GM19043 (cell line): ENCODE measurements around the gene SLC47A2.

Source experiments
- ATAC-seq: cut with Tn5 transposase; IDR thresholded peaks from one replicate; pipeline ENCODE4 v1.9.1; 2021; ENCODE audit warnings: low read depth; ENCODE audit not compliant: unreplicated experiment

SLC47A2 gene

DNA sequence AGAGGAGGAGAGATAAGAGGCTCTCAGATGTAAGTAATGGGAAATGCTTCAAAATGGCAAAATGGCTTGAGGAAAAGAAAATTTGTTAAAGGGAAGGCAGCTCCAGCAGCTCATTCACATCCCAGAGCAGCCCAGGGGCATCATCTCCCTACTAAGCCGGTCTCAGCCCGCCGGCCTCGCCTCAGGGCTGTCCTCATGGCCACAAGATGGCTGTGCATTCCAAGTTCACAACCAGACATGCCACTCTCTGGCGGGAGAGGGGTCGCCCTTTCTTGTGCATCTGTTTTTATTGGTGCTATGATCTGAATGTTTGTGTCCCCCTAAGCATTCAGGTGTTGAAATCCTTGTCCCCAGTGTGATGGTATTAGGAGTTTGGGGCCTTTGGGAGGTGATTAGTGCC is 13.5 kb upstream of the SLC47A2 start:
- no peak for ATAC-seq

DNA sequence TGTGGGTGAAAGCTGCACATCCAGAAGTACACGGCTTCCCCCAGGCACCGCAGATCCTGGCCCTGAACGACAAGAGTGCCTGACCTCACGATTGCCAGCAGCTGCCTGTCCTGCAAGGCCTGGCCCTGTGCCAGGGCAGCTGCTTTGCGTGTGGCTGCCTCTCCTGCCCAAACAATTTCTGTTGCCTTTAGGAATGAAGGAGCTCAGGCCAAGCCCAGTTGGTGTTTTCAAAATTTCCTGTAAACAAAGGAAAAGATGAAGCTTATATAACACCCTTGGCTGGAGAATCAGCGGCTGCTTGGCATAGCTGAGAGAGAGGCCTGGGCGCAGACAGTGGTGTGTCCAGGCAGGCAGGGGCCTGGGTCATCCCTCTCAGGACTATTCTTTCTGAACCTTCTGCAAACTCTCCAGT is 11.7 kb upstream of the SLC47A2 start:
- no peak for ATAC-seq

DNA sequence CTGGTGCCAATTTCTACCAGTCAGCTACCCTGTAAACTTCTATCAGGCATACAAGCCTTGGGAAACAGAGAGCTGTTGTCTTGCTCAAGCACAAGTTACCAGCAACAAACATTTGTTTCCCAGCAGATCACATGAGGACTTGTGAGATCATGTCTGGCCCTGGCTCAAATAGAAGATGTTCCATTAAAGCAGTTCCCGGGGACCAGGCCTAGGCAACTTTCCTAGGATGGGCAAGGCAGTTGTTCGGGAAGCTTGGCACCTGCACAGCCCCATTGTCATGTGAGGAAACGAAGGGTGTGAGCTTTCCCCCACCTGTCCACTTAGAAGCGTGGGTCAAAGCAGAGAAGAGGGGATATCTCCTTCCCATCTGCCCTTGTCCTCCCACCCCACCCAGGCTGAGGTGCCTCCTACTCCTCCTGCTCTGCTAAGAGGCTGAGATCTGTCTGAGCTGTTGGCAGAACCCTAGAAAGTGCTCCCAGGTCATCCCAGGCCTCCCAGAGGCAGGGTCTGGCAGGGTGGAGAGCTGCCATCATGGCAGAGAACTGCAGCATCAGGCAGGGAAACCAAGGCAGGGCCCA is 11.2 kb upstream of the SLC47A2 start:
- ATAC-seq, result no peak

DNA sequence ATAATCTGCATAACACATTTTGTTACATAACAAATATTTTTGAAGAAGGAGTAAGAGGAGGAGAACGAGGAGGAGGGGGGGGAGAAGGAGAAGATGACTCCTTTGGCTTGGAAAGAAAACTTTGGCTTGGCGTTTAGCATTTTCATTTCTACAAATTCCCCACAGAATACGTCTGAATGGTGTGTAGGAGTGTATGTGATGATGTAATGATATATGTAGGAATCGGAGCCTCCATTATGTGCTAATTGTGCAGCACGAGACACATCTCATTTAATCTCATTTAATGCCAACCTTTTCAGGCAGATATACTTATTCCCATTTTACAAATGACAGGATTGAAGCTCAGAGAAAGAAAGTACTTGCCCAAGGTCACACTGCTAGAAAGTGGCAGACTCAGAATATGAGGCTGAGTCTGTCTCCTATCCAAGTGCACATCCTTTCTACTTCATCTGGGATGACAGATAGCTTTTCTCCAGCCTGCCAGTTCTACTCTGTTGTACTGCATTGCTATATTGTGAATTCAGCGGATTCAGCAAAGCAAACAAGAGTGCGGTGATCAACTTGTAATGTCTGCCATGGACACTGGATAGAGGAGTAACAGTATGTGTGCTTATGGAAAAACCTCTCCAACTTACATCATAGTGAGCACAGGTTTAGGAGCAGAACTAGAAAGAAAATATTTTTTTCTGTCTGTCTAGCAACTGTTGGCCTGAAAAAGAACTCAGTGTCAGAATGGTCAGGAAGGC is 10.4 kb upstream of the SLC47A2 start:
- no peak for ATAC-seq

DNA sequence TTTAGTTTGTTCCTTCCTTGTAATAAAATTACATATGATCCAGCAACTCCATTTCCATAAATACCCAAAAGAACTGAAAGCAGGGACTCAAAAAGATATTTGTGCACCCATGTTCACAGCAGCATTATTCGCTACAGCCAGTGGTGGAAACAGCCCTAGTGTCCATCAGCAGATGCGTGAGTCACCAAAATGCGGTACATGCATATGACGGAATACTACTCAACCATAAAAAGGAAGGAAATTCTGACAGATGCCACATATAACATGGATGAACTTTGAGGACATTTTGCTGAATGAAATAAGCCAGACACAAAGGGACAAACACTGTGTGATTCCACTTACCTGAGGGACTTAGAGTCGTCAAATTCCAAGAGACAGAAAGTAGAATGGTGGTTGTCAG is 9.1 kb upstream of the SLC47A2 start:
- ATAC-seq, result no peak

DNA sequence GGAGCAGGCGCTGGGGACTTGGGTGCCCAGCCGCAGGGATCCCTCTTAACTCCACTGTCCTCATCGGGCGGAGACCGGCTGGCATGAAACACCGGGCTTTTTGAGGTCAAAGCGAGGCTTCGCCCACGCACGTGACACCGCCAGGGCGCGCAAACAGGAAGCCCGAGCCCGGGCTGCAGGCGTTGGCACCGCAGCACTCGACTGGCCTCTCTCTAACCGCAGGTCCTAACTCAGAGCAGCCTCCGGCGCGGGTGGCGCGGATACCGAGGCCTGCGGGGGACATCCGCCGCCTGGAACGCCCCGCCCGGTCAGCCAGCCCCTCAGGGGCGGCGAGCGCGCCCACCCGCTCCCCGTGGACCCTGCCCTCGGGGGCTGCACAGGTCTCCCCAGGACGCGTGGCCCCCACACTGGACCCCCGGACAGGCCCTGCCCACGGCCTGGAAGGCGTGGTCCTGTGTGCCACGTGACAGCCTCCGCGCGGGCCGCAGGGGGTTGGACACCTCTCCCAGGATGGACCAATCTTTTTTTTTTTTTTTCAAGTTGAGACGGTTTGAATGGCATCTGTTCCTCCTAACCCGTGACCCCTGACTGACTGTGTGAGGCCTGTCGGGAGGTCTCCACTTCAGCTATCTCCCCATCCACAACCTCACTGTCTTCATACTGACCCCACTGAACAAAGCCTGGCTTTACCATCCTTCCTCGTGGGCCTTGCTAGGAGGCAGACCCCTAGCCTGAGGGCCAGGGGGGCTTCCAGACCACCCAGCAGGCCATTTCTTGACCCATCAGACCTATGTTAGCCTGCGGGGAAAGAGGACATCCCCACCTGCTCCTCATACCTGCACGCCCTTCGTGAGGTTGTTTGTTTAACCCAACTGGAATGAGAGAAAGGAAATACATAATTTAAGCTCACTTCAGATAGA is 8.4 kb upstream of the SLC47A2 start:
- no peak for ATAC-seq

DNA sequence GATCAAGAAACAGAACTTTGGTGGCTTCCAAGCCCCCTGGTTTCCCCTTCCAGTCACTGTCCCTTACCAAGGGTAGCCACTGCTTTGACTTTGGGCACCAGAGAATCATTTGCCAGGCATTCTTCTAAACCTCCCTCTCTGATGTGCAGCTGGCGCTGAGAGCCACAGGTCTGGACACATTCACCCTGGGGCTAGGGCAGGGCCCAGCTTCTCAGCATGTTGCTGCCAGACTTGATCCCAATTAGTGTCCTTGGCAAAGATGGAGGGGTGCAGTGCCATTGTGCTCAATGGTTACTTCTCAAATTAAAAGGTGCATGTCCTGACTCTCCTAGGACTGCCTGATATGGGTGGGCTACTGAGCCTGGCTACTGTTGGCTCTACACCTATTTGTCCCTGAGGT is 7.6 kb upstream of the SLC47A2 start:
- no peak for ATAC-seq

DNA sequence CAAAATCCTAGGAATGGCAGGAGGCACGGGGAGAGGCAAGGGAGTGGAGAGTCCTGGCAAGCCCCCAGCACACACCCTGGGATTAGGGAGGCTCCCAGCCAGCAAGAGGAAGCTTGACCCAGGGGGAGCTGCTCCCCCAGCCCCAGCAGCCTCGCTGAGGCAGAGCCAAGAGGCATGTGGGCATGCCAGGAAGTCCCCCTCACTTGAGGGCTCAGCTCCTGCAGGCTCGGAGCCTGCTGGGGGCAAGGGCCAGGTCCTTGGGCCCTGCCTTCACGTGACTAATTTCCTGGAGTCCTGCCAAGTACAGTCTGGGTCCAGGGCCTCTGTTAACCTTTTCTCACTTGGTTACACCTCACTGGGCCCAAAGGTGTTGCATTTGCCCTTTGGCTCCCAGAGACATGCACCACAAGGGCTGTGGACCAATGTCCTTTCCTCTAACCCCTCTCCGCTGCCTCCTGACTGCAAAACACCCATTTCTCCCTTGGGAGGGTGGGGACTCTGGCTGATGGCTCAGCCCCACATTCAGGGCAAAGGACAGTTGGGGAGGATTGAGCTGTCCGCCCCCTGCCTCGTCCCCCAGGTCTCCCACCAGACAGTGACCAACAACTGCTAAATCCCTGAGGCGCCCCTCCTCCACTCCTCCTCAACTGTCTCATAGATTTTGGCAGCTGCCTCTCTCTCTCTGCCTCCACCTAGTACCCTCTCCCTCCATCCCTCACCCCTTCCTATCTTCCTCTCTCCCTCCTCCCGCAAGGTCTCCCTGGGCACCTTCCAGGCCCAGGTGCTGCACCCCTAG is 4.4 kb upstream of the SLC47A2 start:
- no peak for ATAC-seq

DNA sequence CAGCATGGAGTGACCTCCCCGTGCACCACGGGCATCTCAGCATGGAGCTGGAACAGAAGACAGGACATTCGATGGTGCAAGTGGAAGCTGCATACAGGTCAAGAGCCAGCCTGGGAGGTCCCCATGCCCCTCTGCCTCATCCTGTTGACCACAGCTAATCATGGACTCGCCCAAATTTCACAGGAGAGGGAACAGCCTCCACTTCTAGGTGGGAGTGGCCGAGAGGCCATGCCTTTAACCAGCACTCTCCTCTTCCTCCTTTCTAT is 3.8 kb upstream of the SLC47A2 start:
- no peak for ATAC-seq

DNA sequence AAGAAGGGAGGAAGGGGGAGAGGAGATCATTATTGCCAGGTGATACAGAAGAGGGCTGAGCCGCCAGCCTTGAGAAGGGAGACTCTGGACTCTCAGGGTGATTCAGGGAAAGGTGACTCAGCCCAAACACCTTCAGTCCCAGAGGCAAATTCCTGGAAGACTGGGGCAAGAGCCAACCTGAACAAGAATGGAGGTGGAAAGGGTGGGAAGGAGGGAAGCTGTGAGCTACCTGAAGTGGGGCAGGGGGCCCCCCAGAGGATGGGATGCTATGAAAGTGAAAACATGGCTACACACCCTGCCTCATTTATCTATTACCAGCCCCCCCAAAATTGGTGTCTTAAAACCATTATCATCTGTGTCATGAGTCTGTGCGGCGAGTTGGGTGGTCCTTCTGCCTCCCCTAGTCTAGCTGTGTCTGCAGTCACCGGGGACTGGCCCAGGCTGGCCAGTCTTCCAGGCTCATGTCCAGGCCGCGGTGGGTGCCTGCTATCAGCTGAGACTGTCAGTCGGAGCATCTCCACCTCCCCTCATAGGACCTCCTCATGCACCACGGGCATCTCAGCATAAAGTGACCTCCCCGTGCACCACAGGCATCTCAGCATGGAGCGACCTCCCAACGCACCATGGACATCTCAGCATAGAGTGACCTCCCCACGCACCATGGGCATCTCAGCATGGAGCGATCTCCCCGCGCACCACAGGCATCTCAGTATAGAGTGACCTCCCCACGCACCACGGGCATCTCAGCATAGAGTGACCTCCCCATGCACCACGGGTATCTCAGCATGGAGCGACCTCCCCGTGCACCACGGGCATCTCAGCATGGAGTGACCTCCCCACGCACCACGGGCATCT is 3.2 kb upstream of the SLC47A2 start:
- ATAC-seq, result no peak

DNA sequence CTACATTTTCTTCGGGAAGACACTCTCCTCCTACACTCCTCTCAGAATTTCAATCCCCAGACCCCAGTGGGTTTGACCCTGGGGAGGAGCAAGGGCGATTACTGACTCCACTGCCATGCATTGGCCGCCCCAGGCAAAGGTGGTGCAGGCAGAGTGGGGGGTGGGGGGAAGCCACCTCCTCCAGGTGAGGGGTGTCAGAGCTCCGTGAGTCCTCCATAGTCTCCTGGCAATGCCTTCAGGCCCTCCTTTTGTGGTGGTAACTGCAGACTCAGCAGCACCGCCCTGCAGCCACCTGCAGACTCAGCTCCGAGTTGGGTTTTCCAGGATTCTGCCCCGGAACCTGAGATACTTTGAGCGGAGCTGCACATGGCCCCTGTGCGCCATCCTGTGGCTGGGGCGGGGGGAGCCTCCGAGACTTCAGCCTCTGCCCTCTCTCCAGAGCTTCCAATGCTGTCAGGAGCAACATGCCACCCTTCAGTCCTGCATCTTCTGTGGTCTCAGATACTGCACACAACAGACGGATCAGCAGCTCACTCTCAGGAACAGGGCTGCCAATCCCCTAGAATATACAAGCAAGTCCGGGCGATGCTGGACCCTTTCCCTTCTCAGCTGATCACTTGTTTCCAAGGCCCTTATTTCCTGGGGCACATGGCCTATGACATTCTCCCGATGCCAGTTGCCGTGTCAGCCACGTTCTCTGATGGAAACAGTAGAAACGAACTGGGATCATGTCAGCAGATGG is 2.4 kb upstream of the SLC47A2 start:
- ATAC-seq, result no peak

DNA sequence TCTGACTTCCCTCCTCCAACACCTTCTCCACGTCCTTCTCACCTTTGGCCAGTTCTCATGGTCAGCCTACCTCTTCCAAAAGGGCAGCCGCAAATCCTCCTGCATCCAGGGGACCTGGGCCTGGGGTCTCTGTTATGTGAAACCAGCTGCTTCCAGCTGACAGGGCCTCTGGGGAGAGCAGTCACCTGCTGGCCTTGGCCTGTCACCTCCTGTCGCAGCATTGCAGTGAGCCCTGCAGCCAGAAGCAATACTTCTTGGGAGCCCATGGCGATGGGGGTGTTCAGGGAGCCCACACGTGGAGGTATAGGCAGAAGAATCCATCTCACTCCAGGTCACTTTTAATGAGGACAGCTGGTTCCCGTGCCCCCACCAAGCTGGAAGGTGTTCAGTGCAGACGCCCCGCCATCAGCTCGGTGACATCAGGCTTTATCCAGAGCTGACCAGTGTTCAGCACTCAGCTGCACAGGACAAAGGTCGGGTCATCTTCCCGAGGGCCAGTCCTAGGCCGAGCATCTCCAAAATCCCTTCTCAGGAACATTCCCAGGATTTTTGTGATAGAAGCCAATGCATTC is 1.7 kb upstream of the SLC47A2 start:
- ATAC-seq, result no peak

DNA sequence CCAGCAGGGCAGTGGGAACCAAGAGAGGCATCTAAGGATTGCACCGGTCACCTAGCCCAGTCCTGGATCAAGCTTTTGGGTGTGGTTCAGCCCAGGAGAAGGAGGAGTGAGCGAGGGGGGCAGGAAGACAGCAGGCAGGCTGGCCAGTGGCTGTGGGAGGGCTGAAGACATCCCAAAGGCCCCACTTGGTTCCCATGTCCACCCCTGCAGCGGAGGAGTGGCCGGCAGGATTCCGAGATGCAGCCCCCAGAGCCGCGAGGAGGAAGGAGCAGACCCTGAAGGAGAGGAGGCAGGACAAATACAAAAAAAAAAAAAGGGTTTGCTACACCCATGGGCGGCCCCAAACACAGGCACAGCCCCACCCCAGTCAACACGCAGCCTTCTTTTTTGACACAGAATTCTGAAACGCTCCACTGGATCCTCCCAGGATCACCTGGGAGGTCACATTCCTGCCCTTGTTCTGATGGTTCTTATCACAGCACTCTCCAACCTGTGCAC is 1.1 kb upstream of the SLC47A2 start:
- ATAC-seq, result no peak

DNA sequence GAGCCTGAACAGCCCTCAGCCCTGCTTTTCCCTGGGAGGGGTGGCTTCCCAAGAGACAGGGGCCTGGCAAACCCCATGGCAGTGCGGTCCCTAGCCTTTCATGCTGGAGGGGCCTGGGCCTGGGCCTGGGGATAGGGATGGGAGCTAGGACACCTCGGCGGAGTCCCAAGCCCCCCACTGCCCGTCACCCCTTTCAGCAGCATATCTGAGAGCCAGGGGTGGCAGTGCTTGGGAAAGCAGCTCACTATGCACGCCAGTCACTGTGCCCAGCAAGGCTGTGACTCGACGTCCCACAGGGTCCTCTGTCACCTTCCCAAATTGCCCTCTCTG is 612 bp upstream of the SLC47A2 start:
- ATAC-seq, result no peak

DNA sequence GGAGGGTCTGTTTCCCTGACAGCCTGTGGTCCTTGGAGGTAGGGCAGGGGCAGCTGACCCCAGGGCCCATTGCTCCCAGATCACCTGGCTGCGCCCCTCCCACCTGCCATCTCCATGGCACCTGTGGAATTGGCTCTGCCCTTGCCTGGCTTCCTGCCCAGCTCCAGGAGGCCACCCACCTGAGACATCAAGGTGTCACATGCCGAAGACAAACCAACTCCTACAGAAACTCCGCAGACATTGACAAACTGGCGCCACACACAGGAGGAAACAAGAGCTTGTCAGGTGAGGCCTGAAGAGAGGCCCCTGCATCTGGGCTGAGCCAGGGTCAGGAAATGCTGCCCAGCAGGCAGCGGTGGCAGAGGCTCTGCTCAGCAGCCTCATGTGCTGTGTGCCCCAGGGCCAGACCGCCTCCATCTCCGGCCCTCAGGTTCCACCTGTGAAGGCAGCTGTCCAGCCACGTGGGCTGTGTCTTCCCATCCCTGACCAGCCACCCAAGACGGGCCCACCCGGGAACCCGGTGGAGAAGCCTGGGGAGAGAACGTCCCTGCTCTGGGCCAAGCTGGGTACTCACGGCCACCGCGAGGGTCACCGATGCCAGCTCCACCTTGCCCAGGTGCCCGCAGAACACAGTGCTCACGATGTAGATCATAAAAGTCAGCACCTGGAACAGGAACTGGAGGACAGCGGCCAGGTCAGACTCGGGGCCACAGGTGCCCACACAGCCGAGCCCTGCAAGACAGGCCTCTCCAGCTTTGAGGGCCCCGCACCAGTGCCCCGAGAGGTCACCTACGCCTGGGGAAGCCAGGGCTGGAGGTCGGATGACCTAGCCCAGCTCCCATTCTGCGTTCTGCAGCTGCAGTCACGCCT is 1.6 kb downstream of the SLC47A2 start:
- no peak for ATAC-seq

DNA sequence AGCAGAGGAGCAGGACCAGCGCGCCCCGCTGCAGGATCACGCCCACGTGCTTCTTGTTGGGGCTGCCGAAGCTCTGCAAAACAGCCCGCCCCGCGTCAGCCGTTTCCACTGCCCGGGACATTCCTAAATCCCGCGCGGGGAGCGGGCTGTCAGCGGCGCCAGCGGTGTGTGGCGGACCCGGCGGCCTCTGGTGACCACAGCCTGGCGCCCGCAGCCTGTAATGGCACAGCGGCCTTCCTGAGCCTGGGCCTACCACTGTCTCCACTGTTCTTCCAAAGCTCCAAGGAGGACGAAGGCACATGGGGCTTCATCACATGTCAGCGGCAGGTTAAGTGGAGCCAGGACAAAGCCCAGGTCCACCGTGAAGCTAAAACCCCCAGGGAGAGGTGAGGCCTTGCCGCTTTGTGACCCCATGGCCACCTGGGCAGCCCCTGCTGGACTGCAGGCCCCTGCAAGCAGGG is 2.5 kb downstream of the SLC47A2 start:
- ATAC-seq, result no peak

DNA sequence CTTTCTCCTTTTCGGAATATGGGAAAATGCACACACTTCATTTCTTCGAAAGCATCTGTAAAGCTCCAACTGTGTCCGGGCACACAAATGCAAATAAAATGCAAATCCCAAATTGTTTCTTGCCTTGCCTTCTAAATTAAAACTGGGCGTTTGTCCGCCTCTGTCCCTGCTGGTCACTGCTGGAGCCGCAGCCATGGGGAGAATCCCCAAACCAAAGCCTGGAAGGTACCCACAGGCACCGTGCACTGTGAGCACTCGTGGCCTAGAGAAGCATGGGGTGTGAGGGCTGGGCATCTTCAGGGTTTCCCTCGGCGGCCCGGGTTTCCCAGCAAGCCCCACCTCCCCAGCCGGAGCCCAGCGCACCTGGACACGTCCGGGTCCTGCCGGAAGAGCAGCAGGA is 2.9 kb downstream of the SLC47A2 start:
- no peak for ATAC-seq

DNA sequence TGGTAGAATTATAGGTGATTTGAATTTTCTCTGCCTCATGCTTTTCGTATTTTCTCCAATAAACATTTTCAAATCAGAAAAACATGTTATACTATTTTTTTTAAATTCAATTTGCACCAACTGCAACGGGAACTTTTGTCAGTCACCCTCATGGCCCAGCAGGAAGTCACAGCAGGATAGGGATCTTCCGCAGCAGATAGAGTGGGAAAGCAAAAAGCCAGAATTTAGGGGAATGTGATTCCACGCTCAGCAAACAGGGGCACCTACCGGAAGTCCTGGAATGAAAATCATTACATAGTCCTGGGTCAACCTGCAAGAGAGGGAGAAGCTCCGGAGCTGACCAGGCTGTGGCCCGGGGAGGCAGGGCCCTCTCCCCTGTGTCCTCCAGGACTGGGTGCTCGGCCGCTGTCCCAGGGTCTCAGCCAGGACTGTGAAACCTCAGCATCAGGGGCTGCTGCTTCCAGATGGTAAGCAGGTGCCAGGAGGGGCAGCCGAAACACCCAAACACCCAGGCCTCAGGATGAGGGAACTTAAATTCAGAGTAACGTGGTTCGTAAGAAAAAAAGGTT is 3.9 kb downstream of the SLC47A2 start:
- no peak for ATAC-seq
